ENCODE data around the gene ATP6V1A.
A peak's percentile ranks its signal among the peaks of the same experiment; 100 is the strongest.

Gene ATP6V1A

GRCh38 chr3:113805249-113805648 lies 58.4 kb downstream of the ATP6V1A start:
- Histone ChIP-seq H3K36me3 (ENCODE audit: insufficient read depth, low read length) (peaks cover 61% of the 10 kb centered on the region), H3K4me1 (ENCODE audit: insufficient read depth, low read length) (no peaks in the 10 kb centered on the region), H3K4me3 (ENCODE audit: low read length) (no peak overlapping the region), H3K27me3 (ENCODE audit: insufficient read depth, low read length) (no peaks in the 10 kb centered on the region), H3K9me3 (ENCODE audit: low read length) (no peaks in the 10 kb centered on the region), H2AFZ (ENCODE audit: low read depth, low read length) (no peak overlapping the region)

- Histone ChIP-seq H3K4me3 (ENCODE audit: low read length) (no peak overlapping the region), H2AFZ (ENCODE audit: low read depth, low read length) (no peak overlapping the region), H3K9me3 (ENCODE audit: low read length) (no peaks in the 10 kb centered on the region), H3K27me3 (ENCODE audit: insufficient read depth, low read length) (no peaks in the 10 kb centered on the region), H3K36me3 (ENCODE audit: insufficient read depth, low read length) (peaks cover 26% of the 10 kb centered on the region), H3K4me1 (ENCODE audit: insufficient read depth, low read length) (no peaks in the 10 kb centered on the region)
Measured at GRCh38 chr3:113812854-113813253, 66.0 kb downstream of the ATP6V1A start.

- no peaks in the 10 kb centered on the region for H3K27me3 ChIP-seq (ENCODE audit: insufficient read depth, low read length)
- no peak overlapping the region for H2AFZ ChIP-seq (ENCODE audit: low read depth, low read length)
- no peaks in the 10 kb centered on the region for H3K36me3 ChIP-seq (ENCODE audit: insufficient read depth, low read length)
- H3K4me1 ChIP-seq (ENCODE audit: insufficient read depth, low read length): no peaks in the 10 kb centered on the region
- H3K9me3 ChIP-seq (ENCODE audit: low read length): no peaks in the 10 kb centered on the region
- H3K4me3 ChIP-seq (ENCODE audit: low read length): no peak overlapping the region
Measured at GRCh38 chr3:113819866-113820265, 73.0 kb downstream of the ATP6V1A start.

- H3K4me1 ChIP-seq (ENCODE audit: insufficient read depth, low read length): no peaks in the 10 kb centered on the region
- H3K4me3 ChIP-seq (ENCODE audit: low read length): no peak overlapping the region
- H3K9me3 ChIP-seq (ENCODE audit: low read length): no peaks in the 10 kb centered on the region
- H3K36me3 ChIP-seq (ENCODE audit: insufficient read depth, low read length): no peaks in the 10 kb centered on the region
- no peaks in the 10 kb centered on the region for H3K27me3 ChIP-seq (ENCODE audit: insufficient read depth, low read length)
- no peak overlapping the region for H2AFZ ChIP-seq (ENCODE audit: low read depth, low read length)
Measured at GRCh38 chr3:113825090-113825489, 78.3 kb downstream of the ATP6V1A start.

DNA sequence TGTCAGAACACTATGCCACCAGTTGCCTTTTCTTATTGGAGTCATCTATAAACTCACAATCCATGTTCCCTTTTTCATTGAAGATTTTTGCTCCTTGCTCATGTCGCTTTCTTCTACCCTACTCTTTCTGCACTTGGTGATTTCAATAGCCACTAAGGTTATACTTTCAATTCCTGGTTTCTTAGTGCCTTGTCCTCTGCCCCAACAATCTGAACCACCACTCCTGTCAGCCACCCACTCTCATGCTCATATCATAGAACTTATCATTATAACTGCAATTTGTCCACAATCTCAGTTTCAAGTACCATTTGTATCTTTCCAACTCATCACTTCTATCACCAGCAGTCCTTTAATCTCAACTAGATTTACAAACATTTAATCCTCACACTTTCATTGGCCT lies 81.8 kb downstream of the ATP6V1A start:
- Histone ChIP-seq H2AFZ (ENCODE audit: low read depth, low read length) (no peak overlapping the region), H3K9me3 (ENCODE audit: low read length) (no peaks in the 10 kb centered on the region), H3K27me3 (ENCODE audit: insufficient read depth, low read length) (no peaks in the 10 kb centered on the region), H3K36me3 (ENCODE audit: insufficient read depth, low read length) (no peaks in the 10 kb centered on the region), H3K4me1 (ENCODE audit: insufficient read depth, low read length) (no peaks in the 10 kb centered on the region), H3K4me3 (ENCODE audit: low read length) (no peak overlapping the region)

DNA sequence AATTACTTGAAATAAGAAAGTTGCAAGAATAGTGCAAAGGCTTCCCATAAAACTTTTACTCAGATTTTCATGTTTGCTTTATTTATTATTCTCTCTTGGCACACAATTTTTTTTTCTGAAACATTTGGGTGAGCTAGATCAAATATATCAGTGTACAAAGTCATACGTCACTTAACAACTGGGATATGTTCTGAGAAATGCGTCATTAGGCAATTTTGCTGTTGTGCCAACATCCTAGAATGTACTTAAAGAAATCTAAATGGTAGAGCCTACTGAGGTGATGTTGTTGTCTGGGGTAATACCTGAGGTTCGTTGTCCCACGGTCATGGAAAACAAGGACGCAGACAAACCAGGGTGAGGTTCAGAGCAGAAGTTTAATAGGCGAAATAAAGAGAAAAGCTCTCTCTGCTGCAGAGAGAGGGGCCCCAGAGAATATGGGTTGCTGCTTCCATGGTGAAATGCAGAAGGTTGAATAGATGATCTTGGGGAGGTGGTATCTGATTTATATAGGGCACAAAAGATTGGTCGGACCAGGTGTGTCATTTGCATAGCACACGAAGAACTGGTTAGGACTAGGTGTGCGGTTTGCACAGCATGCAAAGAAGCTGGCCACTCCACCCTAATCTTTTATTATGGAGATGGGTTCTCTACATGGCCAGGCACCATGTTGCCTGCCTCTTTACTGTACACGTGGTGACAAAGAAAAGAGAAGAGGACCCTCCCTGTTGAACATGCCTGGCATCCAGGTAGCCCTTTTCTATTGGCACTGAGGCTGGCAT lies 82.9 kb downstream of the ATP6V1A start:
- Histone ChIP-seq H3K36me3 (ENCODE audit: insufficient read depth, low read length) (no peaks in the 10 kb centered on the region), H2AFZ (ENCODE audit: low read depth, low read length) (no peak overlapping the region), H3K9me3 (ENCODE audit: low read length) (no peaks in the 10 kb centered on the region), H3K27me3 (ENCODE audit: insufficient read depth, low read length) (no peaks in the 10 kb centered on the region), H3K4me1 (ENCODE audit: insufficient read depth, low read length) (no peaks in the 10 kb centered on the region), H3K4me3 (ENCODE audit: low read length) (no peak overlapping the region)

DNA sequence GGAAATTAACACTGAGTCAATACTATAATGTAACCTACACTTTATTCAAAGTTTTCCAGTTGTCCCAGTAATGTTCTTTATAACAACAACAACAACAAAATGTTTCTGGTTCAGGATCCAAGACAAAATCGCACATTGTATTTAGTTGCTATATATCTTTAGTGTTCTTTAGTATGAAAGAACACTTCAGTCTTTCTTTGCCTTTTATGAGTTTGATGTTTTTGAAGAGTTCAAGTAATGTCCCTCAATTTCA lies 84.2 kb downstream of the ATP6V1A start:
- no peaks in the 10 kb centered on the region for H3K9me3 ChIP-seq (ENCODE audit: low read length)
- no peak overlapping the region for H3K4me3 ChIP-seq (ENCODE audit: low read length)
- H2AFZ ChIP-seq (ENCODE audit: low read depth, low read length): no peak overlapping the region
- no peaks in the 10 kb centered on the region for H3K36me3 ChIP-seq (ENCODE audit: insufficient read depth, low read length)
- no peaks in the 10 kb centered on the region for H3K27me3 ChIP-seq (ENCODE audit: insufficient read depth, low read length)
- no peaks in the 10 kb centered on the region for H3K4me1 ChIP-seq (ENCODE audit: insufficient read depth, low read length)

GRCh38 chr3:113832477-113833164 lies 85.8 kb downstream of the ATP6V1A start:
- H3K27me3 ChIP-seq (ENCODE audit: insufficient read depth, low read length): no peaks in the 10 kb centered on the region
- H3K4me1 ChIP-seq (ENCODE audit: insufficient read depth, low read length): no peaks in the 10 kb centered on the region
- H3K9me3 ChIP-seq (ENCODE audit: low read length): no peaks in the 10 kb centered on the region
- no peak overlapping the region for H3K4me3 ChIP-seq (ENCODE audit: low read length)
- no peak overlapping the region for H2AFZ ChIP-seq (ENCODE audit: low read depth, low read length)
- H3K36me3 ChIP-seq (ENCODE audit: insufficient read depth, low read length): no peaks in the 10 kb centered on the region

DNA sequence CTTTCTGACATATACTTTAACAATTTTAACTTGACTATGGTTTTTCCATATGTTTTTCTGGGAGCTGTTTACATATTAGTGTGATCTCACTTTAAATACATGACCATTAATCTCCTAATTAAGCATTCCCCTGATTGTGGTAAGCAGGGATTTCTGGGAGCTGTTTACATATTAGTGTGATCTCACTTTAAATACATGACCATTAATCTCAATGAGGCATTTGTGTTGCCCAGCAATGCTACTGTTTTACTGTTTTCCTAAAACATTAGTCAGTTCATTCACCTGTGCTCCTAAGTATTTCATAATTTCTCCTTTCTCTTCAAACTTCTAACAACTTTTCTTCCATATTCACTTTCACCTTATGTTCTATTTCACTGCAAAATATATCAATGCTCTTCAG lies 88.1 kb downstream of the ATP6V1A start:
- Histone ChIP-seq H3K4me1 (ENCODE audit: insufficient read depth, low read length) (peaks cover 6% of the 10 kb centered on the region), H3K27me3 (ENCODE audit: insufficient read depth, low read length) (no peaks in the 10 kb centered on the region)

DNA sequence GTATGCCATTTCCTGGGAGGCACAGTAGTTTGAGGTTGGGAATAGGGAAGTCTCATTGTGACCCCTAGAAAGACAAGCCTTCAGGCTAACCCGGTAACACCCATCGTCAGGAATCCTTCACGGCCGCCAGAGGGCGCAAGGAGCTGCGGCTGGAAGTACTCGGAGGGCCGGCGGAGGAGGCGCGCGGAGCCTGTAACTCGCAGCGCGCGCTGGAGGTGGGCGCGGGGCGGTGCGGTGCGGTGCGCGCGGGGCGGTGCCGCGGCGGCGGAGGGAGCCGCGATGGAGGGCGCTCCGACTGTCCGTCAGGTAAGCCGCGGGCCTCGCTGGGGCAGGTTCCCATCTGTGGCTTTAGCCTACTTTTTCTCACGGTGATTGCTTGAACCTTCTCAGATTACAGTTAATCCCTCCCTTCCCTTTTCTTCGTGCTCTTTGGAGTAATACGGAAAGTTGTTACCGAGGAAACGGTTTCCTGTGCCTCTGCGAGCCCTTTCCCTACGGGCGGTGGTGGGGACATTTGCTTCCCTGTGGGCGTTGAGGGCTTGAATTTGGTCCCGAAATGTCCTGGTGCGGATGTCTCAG lies 91.9 kb downstream of the ATP6V1A start, which contains the start of gene GRAMD1C:
GRAMD1C (plus strand) TSS at position 158 of the 579 bp plus-strand sequence; CDS start at position 280, 122 bp downstream.
- no peaks in the 10 kb centered on the region for H3K9me3 ChIP-seq (ENCODE audit: low read length)

More for the DNA sequence above, 88.1 kb downstream of the ATP6V1A start:
- H3K9me3 ChIP-seq (ENCODE audit: low read length): no peaks in the 10 kb centered on the region
- no peaks in the 10 kb centered on the region for H3K36me3 ChIP-seq (ENCODE audit: insufficient read depth, low read length)
- H3K4me3 ChIP-seq (ENCODE audit: low read length): no peak overlapping the region
- no peak overlapping the region for H2AFZ ChIP-seq (ENCODE audit: low read depth, low read length)

DNA sequence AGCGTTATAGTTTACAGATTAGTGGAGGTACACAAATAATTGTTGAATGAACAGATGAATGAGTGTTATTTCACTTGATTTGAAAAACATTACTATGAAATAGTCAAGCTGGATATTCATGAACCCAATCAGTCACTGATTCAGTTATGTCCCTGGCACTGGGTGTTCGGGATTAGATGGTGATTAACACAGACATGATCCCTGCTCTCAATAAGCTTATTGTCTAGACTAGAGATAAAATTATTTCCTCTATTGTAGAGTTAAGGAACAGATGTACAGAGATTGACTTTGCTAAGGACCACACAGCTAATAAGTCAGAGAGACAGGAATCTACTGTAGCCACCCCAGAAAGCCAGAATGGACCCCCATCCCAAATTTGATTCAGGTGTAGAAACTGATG lies 92.7 kb downstream of the ATP6V1A start:
- H3K36me3 ChIP-seq (ENCODE audit: insufficient read depth, low read length): no peaks in the 10 kb centered on the region
- peaks cover 6% of the 10 kb centered on the region for H3K4me1 ChIP-seq (ENCODE audit: insufficient read depth, low read length)
- H3K9me3 ChIP-seq (ENCODE audit: low read length): no peaks in the 10 kb centered on the region
- H2AFZ ChIP-seq (ENCODE audit: low read depth, low read length): peak overlapping the region; percentile 99
- H3K4me3 ChIP-seq (ENCODE audit: low read length): peak overlapping the region; percentile 88
- H3K27me3 ChIP-seq (ENCODE audit: insufficient read depth, low read length): no peaks in the 10 kb centered on the region

More for the DNA sequence above, 91.9 kb downstream of the ATP6V1A start, which contains the start of gene GRAMD1C:
- peak within 1 kb of the TSS; percentile 88 for H3K4me3 ChIP-seq (ENCODE audit: low read length)
- H2AFZ ChIP-seq (ENCODE audit: low read depth, low read length): peak within 1 kb of the TSS; percentile 99
- H3K4me1 ChIP-seq (ENCODE audit: insufficient read depth, low read length): peaks cover 6% of the 10 kb centered on the region
- H3K27me3 ChIP-seq (ENCODE audit: insufficient read depth, low read length): no peaks in the 10 kb centered on the region
- no peaks in the 10 kb centered on the region for H3K36me3 ChIP-seq (ENCODE audit: insufficient read depth, low read length)

GRCh38 chr3:113844622-113845222 lies 97.9 kb downstream of the ATP6V1A start:
- Histone ChIP-seq H3K4me3 (ENCODE audit: low read length) (no peak overlapping the region), H3K9me3 (ENCODE audit: low read length) (no peaks in the 10 kb centered on the region), H2AFZ (ENCODE audit: low read depth, low read length) (no peak overlapping the region), H3K36me3 (ENCODE audit: insufficient read depth, low read length) (no peaks in the 10 kb centered on the region), H3K27me3 (ENCODE audit: insufficient read depth, low read length) (no peaks in the 10 kb centered on the region), H3K4me1 (ENCODE audit: insufficient read depth, low read length) (no peaks in the 10 kb centered on the region)

DNA sequence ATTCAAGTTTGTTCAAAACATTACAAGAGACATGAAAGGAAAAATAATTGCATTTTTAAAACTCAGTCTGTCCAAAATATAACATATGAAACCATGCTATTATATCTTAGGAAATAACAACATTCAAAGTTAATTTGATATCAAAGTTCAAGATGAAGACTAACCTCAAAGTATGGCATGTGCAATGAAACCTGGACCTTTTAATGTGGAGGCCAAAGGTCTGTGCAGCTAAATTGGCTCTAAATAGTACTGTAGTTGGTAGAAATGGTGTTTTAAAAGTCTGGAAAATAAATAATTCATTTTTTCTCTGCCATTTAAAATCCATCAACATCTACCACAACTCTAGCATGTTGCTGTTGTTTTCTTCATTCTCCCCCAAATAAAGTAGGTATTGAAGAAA lies 100.4 kb downstream of the ATP6V1A start:
- no peaks in the 10 kb centered on the region for H3K27me3 ChIP-seq (ENCODE audit: insufficient read depth, low read length)
- H3K36me3 ChIP-seq (ENCODE audit: insufficient read depth, low read length): no peaks in the 10 kb centered on the region
- H3K9me3 ChIP-seq (ENCODE audit: low read length): no peaks in the 10 kb centered on the region
- H3K4me3 ChIP-seq (ENCODE audit: low read length): no peak overlapping the region
- H2AFZ ChIP-seq (ENCODE audit: low read depth, low read length): no peak overlapping the region
- no peaks in the 10 kb centered on the region for H3K4me1 ChIP-seq (ENCODE audit: insufficient read depth, low read length)

Measured in neuron (in vitro differentiated cells).